ENCODE measurements around the gene SCARF2.

The SCARF2 gene

GRCh38 chr22:20439928-20440575, 2.4 kb upstream of the SCARF2 start:
- DNase-seq (ENCODE audit: low spot score), result peak; percentile 55

- DNase-seq (ENCODE audit: low spot score), result peak; percentile 38
Measured at GRCh38 chr22:20439556-20439927, 1.9 kb upstream of the SCARF2 start.

- DNase-seq (ENCODE audit: low spot score), result peak; percentile 67
Measured at GRCh38 chr22:20438678-20439492, 1.3 kb upstream of the SCARF2 start.

- no peak for DNase-seq (ENCODE audit: low spot score)
Measured at GRCh38 chr22:20438427-20438677, 727 bp upstream of the SCARF2 start.

- peak; percentile 74 for DNase-seq (ENCODE audit: low spot score)
Measured at GRCh38 chr22:20436768-20437612, 635 bp downstream of the SCARF2 start.

GRCh38 chr22:20436307-20436767, 1.3 kb downstream of the SCARF2 start:
- peak; percentile 83 for DNase-seq (ENCODE audit: low spot score)

- no peak for DNase-seq (ENCODE audit: low spot score)
Measured at GRCh38 chr22:20435436-20436306, 2.0 kb downstream of the SCARF2 start.

GRCh38 chr22:20434773-20435172, 2.9 kb downstream of the SCARF2 start:
- DNase-seq (ENCODE audit: low spot score), result no peak

- no peak for DNase-seq (ENCODE audit: low spot score)
Measured at GRCh38 chr22:20434264-20434751, 3.3 kb downstream of the SCARF2 start.

- no peak for DNase-seq (ENCODE audit: low spot score)
Measured at GRCh38 chr22:20433686-20434241, 3.9 kb downstream of the SCARF2 start.

- DNase-seq (ENCODE audit: low spot score), result peak; percentile 44
Measured at GRCh38 chr22:20433191-20433590, 4.4 kb downstream of the SCARF2 start.

GRCh38 chr22:20432244-20432686, 5.4 kb downstream of the SCARF2 start:
- DNase-seq (ENCODE audit: low spot score), result peak; percentile 50

- peak; percentile 63 for DNase-seq (ENCODE audit: low spot score)
Measured at GRCh38 chr22:20431511-20432192, 6.0 kb downstream of the SCARF2 start.

- DNase-seq (ENCODE audit: low spot score), result peak; percentile 67
Measured at GRCh38 chr22:20430720-20431510, 6.7 kb downstream of the SCARF2 start.

- DNase-seq (ENCODE audit: low spot score), result peak; percentile 61
Measured at GRCh38 chr22:20430101-20430719, 7.4 kb downstream of the SCARF2 start.

- peak; percentile 68 for DNase-seq (ENCODE audit: low spot score)
Measured at GRCh38 chr22:20429254-20430100, 8.1 kb downstream of the SCARF2 start.

GRCh38 chr22:20428496-20429253, 8.9 kb downstream of the SCARF2 start:
- no peak for DNase-seq (ENCODE audit: low spot score)

All from left forelimb (tissue), 1 donor.